HCT116 (cell line): ENCODE results near the gene HECW1. TPM values are rescaled to one million over a fixed set of nuclear protein-coding genes. Genes with fewer than 3 reads are reported as not detected.

ENCODE experiments used
- ATAC-seq: fragments of 200-7000 bp; cut with Tn5 transposase; 2 replicates; pipeline ENCODE4 v1.9.1; 2020; ENCODE audit warnings: mild to moderate bottlenecking, moderate library complexity
- BruUV-seq: library from RNA; stranded (reverse); fragments of 400-500 nt; replicated peaks from 2 replicates; lab custom pipeline; 2021; lab: Mats Ljungman, UMichigan
- CTCF ChIA-PET: fragments of 300-600 bp; sonication (Branson Sonifier 250); formaldehyde crosslinking; loops from one replicate; lab custom pipeline; 2021; ENCODE audit warnings: antibody characterized with exemption; lab: Charles Lee
- POLR2A ChIA-PET: fragments of 300-600, 350-600 bp; sonication (Branson Sonifier 250); formaldehyde crosslinking; loops from one replicate; lab custom pipeline; 2021; ENCODE audit warnings: antibody characterized with exemption; lab: Charles Lee
- RAD21 ChIA-PET, 2 experiments: fragments of 300-600 bp; sonication (Branson Sonifier 250); formaldehyde crosslinking; loops; one replicate each; lab custom pipeline; 2023; ENCODE audit warnings: low total read pairs in 2 of 2; ENCODE audit not compliant: uncharacterized antibody in 2 of 2, unreplicated experiment in 2 of 2, low non-redundant PET in 1 of 2; lab: Charles Lee
- DNase-seq: peaks from one replicate; pipeline ENCODE4 v3.0.0-alpha.2; 2010; ENCODE audit warnings: low read depth, low spot score
- H2AFZ ChIP-seq: fragments of 200-600 bp; shearing (Covaris generic), sonication (generic); 2 replicates; pipeline ENCODE4 v1.6.1; 2017; ENCODE audit warnings: low read depth, mixed run types, mixed read lengths, antibody characterized with exemption, low read length; ENCODE audit not compliant: poor library complexity, severe bottlenecking
- H3K27ac ChIP-seq: 2 replicates; pipeline ENCODE4 v1.5.1; 2012; ENCODE audit warnings: low read depth, low read length
- H3K27me3 ChIP-seq: fragments of 200-600 bp; sonication (generic); 2 replicates; pipeline ENCODE4 v1.6.1; 2016; ENCODE audit warnings: mixed run types, low read length, mixed read lengths; ENCODE audit not compliant: insufficient read depth
- H3K36me3 ChIP-seq, 2 experiments: fragments of 200-500 bp in 1 of 2; fragments of 200-600 bp in 1 of 2; sonication (Bioruptor generic) in 1 of 2; sonication (generic) in 1 of 2; 2 replicates each; pipeline versions ENCODE4 v1.5.1 to v1.6.1; 2014 to 2016; ENCODE audit warnings: low read length in 2 of 2, inconsistent platforms in 1 of 2, mixed read lengths in 1 of 2, mixed run types in 1 of 2; ENCODE audit not compliant: insufficient read depth in 2 of 2, control insufficient read depth in 1 of 2
- H3K4me1 ChIP-seq, 2 experiments: fragments of 200-600 bp in 1 of 2; sonication (generic) in 1 of 2; 2 replicates each; pipeline versions ENCODE4 v1.5.1 to v1.6.1; 2012 to 2017; ENCODE audit warnings: low read length in 2 of 2, inconsistent platforms in 1 of 2, mild to moderate bottlenecking in 1 of 2, mixed read lengths in 1 of 2, mixed run types in 1 of 2, moderate library complexity in 1 of 2; ENCODE audit not compliant: insufficient read depth in 2 of 2, control insufficient read depth in 1 of 2
- H3K4me2 ChIP-seq: fragments of 200-600 bp; sonication (generic); 2 replicates; pipeline ENCODE4 v1.6.1; 2017; ENCODE audit warnings: mixed run types, low read length, mixed read lengths
- H3K4me3 ChIP-seq, 2 experiments: fragments of 200-600 bp in 1 of 2; sonication (generic) in 1 of 2; replicated peaks in 1 of 2; 2 replicates each; pipeline ENCODE4 v1.5.1; 2011 to 2016; ENCODE audit warnings: low read length in 2 of 2, control low read depth in 1 of 2, low read depth in 1 of 2, mild to moderate bottlenecking in 1 of 2, mixed read lengths in 1 of 2, mixed run types in 1 of 2
- H3K79me2 ChIP-seq: fragments of 200-600 bp; sonication (generic); 2 replicates; pipeline ENCODE4 v1.6.1; 2017; ENCODE audit warnings: mild to moderate bottlenecking, mixed run types, low read length, moderate library complexity, mixed read lengths; ENCODE audit not compliant: insufficient read depth
- H3K9ac ChIP-seq: fragments of 200-600 bp; sonication (generic); 2 replicates; pipeline ENCODE4 v1.6.1; 2016; ENCODE audit warnings: low read length, mixed read lengths
- H3K9me2 ChIP-seq: fragments of 200-600 bp; sonication (generic), shearing (Covaris generic); 2 replicates; pipeline ENCODE4 v1.6.1; 2017; ENCODE audit warnings: mixed run types, mild to moderate bottlenecking, moderate library complexity; ENCODE audit not compliant: insufficient read depth
- H3K9me3 ChIP-seq, 2 experiments: fragments of 200-500 bp in 1 of 2; fragments of 200-600 bp in 1 of 2; sonication (Bioruptor generic) in 1 of 2; sonication (generic) in 1 of 2; 2 replicates each; pipeline ENCODE4 v1.6.1; 2014 to 2017; ENCODE audit warnings: low read length in 2 of 2, mixed read lengths in 2 of 2, inconsistent platforms in 1 of 2, low read depth in 1 of 2, mild to moderate bottlenecking in 1 of 2, mixed run types in 1 of 2, moderate library complexity in 1 of 2; ENCODE audit not compliant: control insufficient read depth in 1 of 2, insufficient read depth in 1 of 2
- H4K20me1 ChIP-seq: fragments of 200-600 bp; sonication (generic), shearing (Covaris generic); 2 replicates; pipeline ENCODE4 v1.6.1; 2017; ENCODE audit warnings: mixed run types, mild to moderate bottlenecking, moderate library complexity; ENCODE audit not compliant: insufficient read depth
- ATF3 ChIP-seq: IDR thresholded peaks from 2 replicates; pipeline ENCODE4 v1.6.1; 2012
- CTCF ChIP-seq, 3 experiments: fragments of 200-600 bp in 1 of 3; sonication (generic) in 1 of 3; IDR thresholded peaks in 2 of 3; conservative IDR thresholded peaks in 1 of 3; 2 replicates each; pipeline ENCODE4 v1.5.1; 2012 to 2017; ENCODE audit warnings: low read depth in 2 of 3, low read length in 2 of 3, antibody characterized with exemption in 1 of 3, borderline replicate concordance in 1 of 3, control low read depth in 1 of 3, mild to moderate bottlenecking in 1 of 3, mixed read lengths in 1 of 3, mixed run types in 1 of 3, moderate library complexity in 1 of 3; ENCODE audit not compliant: insufficient read depth in 1 of 3
- ELF1 ChIP-seq: IDR thresholded peaks from 2 replicates; pipeline ENCODE4 v1.6.1; 2012; ENCODE audit warnings: low read depth, borderline replicate concordance
- EZH2 ChIP-seq: fragments of 200-600 bp; sonication (generic); IDR thresholded peaks from 2 replicates; pipeline ENCODE4 v1.6.1; 2017; ENCODE audit warnings: antibody characterized with exemption, mixed run types
- EZH2phosphoT487 ChIP-seq: fragments of 200-600 bp; IDR thresholded peaks from 2 replicates; pipeline ENCODE4 v1.6.1; 2018; ENCODE audit warnings: antibody characterized with exemption, borderline replicate concordance
- FOSL1 ChIP-seq: IDR thresholded peaks from 2 replicates; pipeline ENCODE4 v1.6.1; 2012; ENCODE audit warnings: low read depth
- JUND ChIP-seq: IDR thresholded peaks from 2 replicates; pipeline ENCODE4 v1.6.1; 2012
- SRF ChIP-seq: IDR thresholded peaks from 2 replicates; pipeline ENCODE4 v1.6.1; 2012; ENCODE audit warnings: low read depth
- YY1 ChIP-seq: IDR thresholded peaks from 2 replicates; pipeline ENCODE4 v1.6.1; 2011; ENCODE audit warnings: low read length, low read depth, moderate library complexity, mild to moderate bottlenecking; ENCODE audit not compliant: insufficient replicate concordance; ENCODE audit errors: extremely low read depth
- ZBTB33 ChIP-seq: IDR thresholded peaks from 2 replicates; pipeline ENCODE4 v1.6.1; 2011; ENCODE audit warnings: mild to moderate bottlenecking, low read length, moderate library complexity; ENCODE audit not compliant: insufficient replicate concordance; ENCODE audit errors: extremely low read depth
- intact Hi-C: fragments of 100-400 bp; cut with micrococcal nuclease; formaldehyde crosslinking; loops from 2 replicates; pipeline ENCODE4 v1.10.0; 2022
- total RNA-seq: library from RNA; stranded (reverse); gene quantifications from one replicate; pipeline ENCODE4 v1.2.1, GENCODE V29; 2021; ENCODE audit not compliant: unreplicated experiment

HECW1 gene
- total RNA-seq, 1 experiment from 2014 or later = 5.6 TPM

- no peak for TF ChIP-seq ZBTB33
- TF ChIP-seq JUND = no peak
Observed at GRCh38 chr7:43311694-43312093, 199.2 kb downstream of the HECW1 start (continued).

- DNase-seq (no peak), ATAC-seq (no peak)
- CTCF ChIA-PET = no interaction called here
- BruUV-seq = no TSS peak
- Histone ChIP-seq H4K20me1 (no peaks in the 10 kb centered on the region), H3K4me1 (no peaks in the 10 kb centered on the region), H3K9me2 (no peaks in the 10 kb centered on the region), H2AFZ (no peak overlapping the region), H3K27me3 (no peaks in the 10 kb centered on the region), H3K79me2 (no peaks in the 10 kb centered on the region), H3K4me2 (no peak overlapping the region), H3K27ac (no peak overlapping the region), H3K36me3 (no peaks in the 10 kb centered on the region), H3K4me3 (no peak overlapping the region), H3K9me3 (no peaks in the 10 kb centered on the region), H3K9ac (no peak overlapping the region)
- RAD21 ChIA-PET = no interaction called here
- no peak for TF ChIP-seq ATF3
- TF ChIP-seq SRF = no peak
- no peak for TF ChIP-seq JUND
- TF ChIP-seq FOSL1 = no peak
- no peak for TF ChIP-seq YY1
- no peak for TF ChIP-seq EZH2phosphoT487
- no peak for TF ChIP-seq ELF1
- TF ChIP-seq CTCF (IDR thresholded peaks at IDR 0.05 in 2 of 3, conservative IDR thresholded peaks at IDR 0.05 in 1 of 3; ENCODE audit: borderline replicate concordance in 1 of 3, insufficient read depth in 1 of 3, low read depth in 2 of 3, low read length in 2 of 3) = no peak
- TF ChIP-seq EZH2 = no peak
- POLR2A ChIA-PET = no interaction called here
- intact Hi-C loops = no loop called here
Observed at GRCh38 chr7:43313628-43314378, 201.4 kb downstream of the HECW1 start.
